Psoas muscle (tissue), 8 donors: Measurements from ENCODE around the gene RASEF. TPM values are rescaled to one million over a fixed set of nuclear protein-coding genes. Genes with fewer than 3 reads are reported as not detected.

ENCODE experiments used
- ATAC-seq, 4 donors: fragments of 200-7000 bp; cut with Tn5 transposase; one replicate each; pipeline ENCODE4 v1.9.1; 2020; ENCODE audit warnings: moderate library complexity in 3 of 4, mild to moderate bottlenecking in 2 of 4
- DNase-seq, 2 donors: peaks; one replicate each; pipeline ENCODE4 v3.0.0-alpha.2; 2020
- H3K27ac ChIP-seq: fragments of 200-600 bp; one replicate; pipeline ENCODE4 v1.8.0; 2022
- H3K27me3 ChIP-seq, 3 donors: fragments of 200-600 bp in 1 of 3; one replicate each; pipeline versions ENCODE4 v1.6.1 to v1.8.0; 2013 to 2022; ENCODE audit warnings: low read length in 2 of 3, mild to moderate bottlenecking in 2 of 3, moderate library complexity in 1 of 3; ENCODE audit not compliant: insufficient read depth in 3 of 3
- H3K36me3 ChIP-seq, 2 donors: fragments of 200-600 bp in 1 of 2; one replicate each; pipeline versions ENCODE4 v1.6.1 to v1.8.0; 2013 to 2022; ENCODE audit warnings: low read depth in 1 of 2, mild to moderate bottlenecking in 1 of 2, moderate library complexity in 1 of 2; ENCODE audit not compliant: insufficient read depth in 1 of 2
- H3K4me1 ChIP-seq: fragments of 200-600 bp; one replicate; pipeline ENCODE4 v1.8.0; 2022
- H3K4me3 ChIP-seq: fragments of 200-600 bp; one replicate; pipeline ENCODE4 v1.8.0; 2022; ENCODE audit warnings: mild to moderate bottlenecking
- H3K9me3 ChIP-seq: fragments of 200-600 bp; one replicate; pipeline ENCODE4 v1.8.0; 2022
- WGBS, 3 donors: extraction: QIAGEN DNeasy Blood & Tissue Kit; methylation state at CpG; one replicate each; pipeline versions ENCODE4 v1.1.6 to v1.1.7; 2013; 5-methylcytosine and 5-hydroxymethylcytosine counted together
- intact Hi-C, 2 donors: fragments of 100-400 bp; cut with DNase I; formaldehyde crosslinking; loops; one replicate each; pipeline versions ENCODE4 v1.11.0 to v1.14.2; 2022
- polyA plus RNA-seq, 3 donors: library from polyadenylated mRNA; stranded (reverse); fragments of 200-250 nt; gene quantifications; one replicate each; pipeline ENCODE4 v1.2.3, GENCODE V29; 2013
- total RNA-seq, 4 donors: library from RNA; stranded (reverse); fragmentation: NEBNext Ultra II Directional in 2 of 4; extraction: Animal tissue kit (Norgen Biotek cat#: 25700) in 2 of 4; gene quantifications; one replicate each; pipeline versions ENCODE4 v1.2.1 to v1.2.4, GENCODE V29; 2021 to 2023
- TF ChIP-seq, protein P1 (sequence below): fragments of 200-600 bp; IDR thresholded peaks from one replicate; pipeline ENCODE4 v1.8.0; 2022; ENCODE audit warnings: antibody characterized with exemption
- donor health status: healthy with polysubstance abuse.
- donor health status: DM: no; HTN: no; CAD: no; lungs with moderate emphysema.
- donor health status: Bipolar disorder and iron deficiency.
- donor health status: healthy.
- donor health status: DM: yes; HTN: yes; CAD: no.
- donor health status: DM: no; HTN: no; CAD: no.
- donor health status: DM: no; HTN: no; CAD: no.
- donor health status: DM: yes; HTN: yes; CAD: no.

Gene RASEF
- total and polyA plus RNA-seq, 7 donors = 0.01 to 0.11 (median 0.06) TPM; not detected in 1

DNA sequence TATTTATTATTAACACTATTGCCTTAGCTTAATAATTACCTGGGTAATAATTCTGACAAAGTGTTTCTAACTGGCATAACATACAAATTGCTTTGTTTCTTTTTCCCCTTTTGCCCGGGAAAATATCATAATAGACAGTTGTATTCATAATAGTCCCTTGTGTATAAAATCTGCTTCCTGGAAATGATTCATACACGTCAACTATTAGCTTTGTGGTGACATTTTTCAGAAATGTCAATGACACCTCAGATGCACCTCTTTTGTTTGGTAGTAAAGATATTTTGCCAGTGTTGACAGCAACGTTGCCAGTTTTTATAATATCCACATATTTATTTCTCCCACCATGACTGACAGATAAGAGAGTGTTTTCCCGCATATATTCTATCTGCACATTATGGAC is 73.0 kb downstream of the RASEF start:
- Histone ChIP-seq H3K27ac (no peak overlapping the region), H3K36me3 (no peaks in the 10 kb centered on the region), H3K4me1 (no peaks in the 10 kb centered on the region), H3K4me3 (no peak overlapping the region), H3K9me3 (no peaks in the 10 kb centered on the region), H3K27me3 (no peaks in the 10 kb centered on the region)
- TF ChIP-seq, protein P1, sequence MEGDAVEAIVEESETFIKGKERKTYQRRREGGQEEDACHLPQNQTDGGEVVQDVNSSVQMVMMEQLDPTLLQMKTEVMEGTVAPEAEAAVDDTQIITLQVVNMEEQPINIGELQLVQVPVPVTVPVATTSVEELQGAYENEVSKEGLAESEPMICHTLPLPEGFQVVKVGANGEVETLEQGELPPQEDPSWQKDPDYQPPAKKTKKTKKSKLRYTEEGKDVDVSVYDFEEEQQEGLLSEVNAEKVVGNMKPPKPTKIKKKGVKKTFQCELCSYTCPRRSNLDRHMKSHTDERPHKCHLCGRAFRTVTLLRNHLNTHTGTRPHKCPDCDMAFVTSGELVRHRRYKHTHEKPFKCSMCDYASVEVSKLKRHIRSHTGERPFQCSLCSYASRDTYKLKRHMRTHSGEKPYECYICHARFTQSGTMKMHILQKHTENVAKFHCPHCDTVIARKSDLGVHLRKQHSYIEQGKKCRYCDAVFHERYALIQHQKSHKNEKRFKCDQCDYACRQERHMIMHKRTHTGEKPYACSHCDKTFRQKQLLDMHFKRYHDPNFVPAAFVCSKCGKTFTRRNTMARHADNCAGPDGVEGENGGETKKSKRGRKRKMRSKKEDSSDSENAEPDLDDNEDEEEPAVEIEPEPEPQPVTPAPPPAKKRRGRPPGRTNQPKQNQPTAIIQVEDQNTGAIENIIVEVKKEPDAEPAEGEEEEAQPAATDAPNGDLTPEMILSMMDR = no peak
- intact Hi-C loops = no loop called here
- WGBS, 3 donors = 54 to 64% (median 55%) methylated on average over 4 of the region's 4 CpGs
- no peak for ATAC-seq
- DNase-seq = no peak

DNA sequence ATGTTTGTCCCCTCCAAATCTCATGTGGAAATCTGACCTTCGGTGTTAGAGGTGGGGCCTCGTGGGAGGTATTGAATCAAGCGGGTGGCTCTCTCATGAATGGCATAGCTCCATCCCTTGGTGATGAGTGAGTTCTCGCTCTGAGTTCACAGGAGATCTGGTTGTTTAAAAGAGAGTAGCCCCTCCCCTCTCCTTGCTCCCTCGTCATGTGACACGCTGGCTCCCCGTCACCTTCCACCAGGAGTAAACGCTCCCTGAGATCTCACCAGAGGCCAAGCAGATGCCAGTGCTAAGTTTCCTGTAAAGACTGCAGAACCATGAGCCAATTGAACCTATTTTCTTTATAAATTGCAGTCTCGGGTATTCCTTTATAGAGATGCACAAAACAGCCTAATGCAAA is 74.5 kb downstream of the RASEF start:
- DNase-seq = no peak
- Histone ChIP-seq H3K27me3 (no peaks in the 10 kb centered on the region), H3K36me3 (no peaks in the 10 kb centered on the region), H3K27ac (no peak overlapping the region), H3K9me3 (no peaks in the 10 kb centered on the region), H3K4me3 (no peak overlapping the region), H3K4me1 (no peaks in the 10 kb centered on the region)
- TF ChIP-seq, protein P1 = no peak
- ATAC-seq = no peak
- intact Hi-C loops = no loop called here
- 82 to 86% (median 83%) methylated on average over 9 of the region's 9 CpGs for WGBS, 3 donors

DNA sequence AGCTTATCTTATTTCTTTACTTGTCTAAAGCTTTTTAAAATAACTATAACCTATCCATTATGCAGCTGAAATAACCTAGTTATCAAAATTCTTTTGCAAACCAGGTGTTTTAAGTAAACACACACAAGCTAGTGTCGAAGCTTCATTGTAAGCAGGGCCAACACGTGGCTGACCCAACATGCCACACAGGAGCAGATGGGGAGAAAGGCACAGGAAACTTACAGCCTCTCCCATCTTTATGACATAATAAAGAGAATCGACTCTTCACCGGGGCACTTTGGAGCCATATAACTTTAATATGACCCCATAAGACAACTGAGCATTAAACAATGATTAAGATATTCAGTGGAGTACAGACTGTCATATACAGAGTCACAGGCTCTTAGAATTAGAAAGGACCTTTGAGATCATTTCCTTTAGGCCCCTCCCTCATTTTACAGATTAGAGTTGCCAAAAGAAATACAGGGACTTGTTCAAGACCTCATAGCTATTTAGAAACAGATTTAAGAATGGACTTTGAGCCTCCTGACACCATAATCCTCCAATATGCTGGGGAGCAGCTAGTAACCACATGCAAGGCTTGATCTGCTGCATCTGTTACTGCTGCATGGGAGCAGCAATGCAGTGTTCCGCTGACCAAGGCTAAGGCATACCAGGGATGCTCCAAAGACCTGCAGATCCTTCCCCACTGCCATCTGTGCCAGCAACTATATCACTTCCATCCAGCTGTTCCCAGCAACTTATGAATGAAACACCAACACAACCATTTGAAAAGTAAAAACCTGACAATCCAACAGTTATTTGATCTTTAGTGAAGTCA is 75.4 kb downstream of the RASEF start:
- TF ChIP-seq, protein P1 = no peak
- DNase-seq (no peak), ATAC-seq (no peak)
- no peak overlapping the region for H3K4me3 ChIP-seq
- H3K9me3 ChIP-seq = no peaks in the 10 kb centered on the region
- WGBS, 3 donors = 54 to 63% (median 60%) methylated on average over 5 of the region's 5 CpGs
- no peak overlapping the region for H3K27ac ChIP-seq
- H3K27me3 ChIP-seq = no peaks in the 10 kb centered on the region
- no peaks in the 10 kb centered on the region for H3K4me1 ChIP-seq
- no peaks in the 10 kb centered on the region for H3K36me3 ChIP-seq
- intact Hi-C loops = no loop called here

- Histone ChIP-seq H3K36me3 (no peaks in the 10 kb centered on the region), H3K4me3 (no peak overlapping the region), H3K9me3 (no peaks in the 10 kb centered on the region), H3K27me3 (no peaks in the 10 kb centered on the region), H3K4me1 (no peaks in the 10 kb centered on the region), H3K27ac (no peak overlapping the region)
- ATAC-seq (no peak), DNase-seq (no peak)
- 94 to 98% (median 96%) methylated on average over 1 of the region's 1 CpG for WGBS, 3 donors
- intact Hi-C loops = no loop called here
- TF ChIP-seq, protein P1 = no peak
Measured at GRCh38 chr9:82981552-82981951, 81.4 kb downstream of the RASEF start.

- Histone ChIP-seq H3K36me3 (no peaks in the 10 kb centered on the region), H3K27ac (no peak overlapping the region), H3K27me3 (no peaks in the 10 kb centered on the region), H3K4me3 (no peak overlapping the region), H3K9me3 (peaks cover 6% of the 10 kb centered on the region), H3K4me1 (no peaks in the 10 kb centered on the region)
- WGBS, 3 donors = 38 to 48% (median 46%) methylated on average over 6 of the region's 6 CpGs
- intact Hi-C loops = no loop called here
- no peak for ATAC-seq
- TF ChIP-seq, protein P1 = no peak
- no peak for DNase-seq
Measured at GRCh38 chr9:82975176-82975575, 87.8 kb downstream of the RASEF start.
